HEK293 (cell line): ENCODE measurements around the gene RBM46.

ENCODE experiments used
- CTCF ChIA-PET: fragments of 350-600 bp; formaldehyde crosslinking; extraction: SDS; loops from one replicate; lab custom pipeline; 2021; ENCODE audit warnings: antibody characterized with exemption; lab: Yijun Ruan, JAX
- POLR2A ChIA-PET: fragments of 300-600 bp; formaldehyde crosslinking; extraction: SDS; loops from one replicate; lab custom pipeline; 2020; ENCODE audit warnings: antibody characterized with exemption, inconsistent platforms; lab: Yijun Ruan, JAX
- H3K27ac ChIP-seq: fragments of 200-500 bp; sonication (Bioruptor generic); 2 replicates; pipeline ENCODE4 v1.5.1; 2014; ENCODE audit warnings: low read depth, low read length, control low read depth, inconsistent platforms; ENCODE audit errors: extremely low read depth
- H3K36me3 ChIP-seq, 2 experiments: fragments of 200-500 bp in 1 of 2; sonication (Bioruptor generic) in 1 of 2; 1 replicate in 1 of 2; 2 replicates in 1 of 2; pipeline ENCODE4 v1.5.1; 2014 to 2017; ENCODE audit warnings: inconsistent platforms in 2 of 2, low read length in 2 of 2; ENCODE audit not compliant: control insufficient read depth in 2 of 2, insufficient read depth in 1 of 2
- H3K4me1 ChIP-seq: fragments of 200-500 bp; sonication (Bioruptor generic); 2 replicates; pipeline ENCODE4 v1.5.1; 2014; ENCODE audit warnings: mild to moderate bottlenecking, low read length, inconsistent platforms; ENCODE audit not compliant: control insufficient read depth, insufficient read depth
- H3K4me3 ChIP-seq: 2 replicates; pipeline ENCODE4 v1.5.1; 2011; ENCODE audit warnings: low read depth, mild to moderate bottlenecking, control low read depth, low read length, moderate library complexity
- H3K9me3 ChIP-seq: fragments of 200-500 bp; sonication (Bioruptor generic); 2 replicates; pipeline ENCODE4 v1.5.1; 2014; ENCODE audit warnings: low read depth, low read length, inconsistent platforms; ENCODE audit not compliant: control insufficient read depth, insufficient read depth
- GLI2 ChIP-seq: fragments of 450-650 bp; formaldehyde crosslinking; IDR thresholded peaks from 2 replicates; pipeline ENCODE4; 2017; ENCODE audit warnings: missing biosample characterization, missing genetic modification characterization, low read depth, borderline replicate concordance
- GLI4 ChIP-seq: fragments of 450-650 bp; formaldehyde crosslinking; IDR thresholded peaks from 2 replicates; pipeline ENCODE4 v1.5.1; 2016; ENCODE audit warnings: missing biosample characterization, missing genetic modification characterization
- KLF7 ChIP-seq: fragments of 450-650 bp; formaldehyde crosslinking; IDR thresholded peaks from 2 replicates; pipeline ENCODE4 v1.5.1; 2016; ENCODE audit warnings: missing biosample characterization, missing genetic modification characterization, borderline replicate concordance
- KLF8 ChIP-seq: fragments of 450-650 bp; formaldehyde crosslinking; IDR thresholded peaks from 2 replicates; pipeline ENCODE4 v1.5.1; 2016; ENCODE audit warnings: missing biosample characterization, missing genetic modification characterization
- MYNN ChIP-seq: fragments of 450-650 bp; formaldehyde crosslinking; IDR thresholded peaks from 2 replicates; pipeline ENCODE4 v1.5.1; 2016; ENCODE audit warnings: missing biosample characterization, missing genetic modification characterization, borderline replicate concordance
- PRDM1 ChIP-seq: fragments of 450-650 bp; formaldehyde crosslinking; IDR thresholded peaks from 2 replicates; pipeline ENCODE4; 2016; ENCODE audit warnings: missing biosample characterization, missing genetic modification characterization
- SCRT1 ChIP-seq: fragments of 450-650 bp; formaldehyde crosslinking; IDR thresholded peaks from 2 replicates; pipeline ENCODE4 v1.5.1; 2016; ENCODE audit warnings: missing biosample characterization, missing genetic modification characterization, borderline replicate concordance
- SP3 ChIP-seq: fragments of 450-650 bp; formaldehyde crosslinking; IDR thresholded peaks from 2 replicates; pipeline ENCODE4 v1.5.1; 2016; ENCODE audit warnings: missing biosample characterization, missing genetic modification characterization
- ZBTB10 ChIP-seq: fragments of 450-650 bp; formaldehyde crosslinking; IDR thresholded peaks from 2 replicates; pipeline ENCODE4 v1.5.1; 2016; ENCODE audit warnings: missing biosample characterization, missing genetic modification characterization
- ZFP3 ChIP-seq: fragments of 450-650 bp; formaldehyde crosslinking; IDR thresholded peaks from 2 replicates; pipeline ENCODE4 v1.5.1; 2016; ENCODE audit warnings: low read depth, missing biosample characterization, missing genetic modification characterization
- ZNF292 ChIP-seq: fragments of 450-650 bp; formaldehyde crosslinking; IDR thresholded peaks from 2 replicates; pipeline ENCODE4 v1.5.1; 2016; ENCODE audit warnings: low read depth, missing biosample characterization, missing genetic modification characterization, borderline replicate concordance
- ZNF350 ChIP-seq: fragments of 450-650 bp; formaldehyde crosslinking; IDR thresholded peaks from 2 replicates; pipeline ENCODE4 v1.5.0; 2017; ENCODE audit warnings: missing biosample characterization, mild to moderate bottlenecking, missing genetic modification characterization
- ZNF433 ChIP-seq: fragments of 450-650 bp; formaldehyde crosslinking; IDR thresholded peaks from 2 replicates; pipeline ENCODE4 v1.5.1; 2016; ENCODE audit warnings: missing biosample characterization, missing genetic modification characterization, low read depth
- ZNF473 ChIP-seq: fragments of 450-650 bp; formaldehyde crosslinking; IDR thresholded peaks from 2 replicates; pipeline ENCODE4 v1.5.1; 2017; ENCODE audit warnings: missing biosample characterization, missing genetic modification characterization
- ZNF513 ChIP-seq: fragments of 450-650 bp; IDR thresholded peaks from 2 replicates; pipeline ENCODE4 v1.5.1; 2018; ENCODE audit warnings: missing biosample characterization, missing genetic modification characterization
- ZNF518A ChIP-seq: fragments of 450-650 bp; formaldehyde crosslinking; conservative IDR thresholded peaks from 2 replicates; pipeline ENCODE4 v1.5.1; 2016; ENCODE audit warnings: low read depth, missing biosample characterization, missing genetic modification characterization
- ZNF544 ChIP-seq: fragments of 450-650 bp; formaldehyde crosslinking; IDR thresholded peaks from 2 replicates; pipeline ENCODE4 v1.5.0; 2017; ENCODE audit warnings: missing biosample characterization, missing genetic modification characterization
- ZNF549 ChIP-seq: fragments of 450-650 bp; IDR thresholded peaks from 2 replicates; pipeline ENCODE4 v1.5.1; 2018; ENCODE audit warnings: missing biosample characterization, missing genetic modification characterization, mild to moderate bottlenecking, inconsistent platforms, moderate library complexity
- ZNF555 ChIP-seq: fragments of 450-650 bp; formaldehyde crosslinking; conservative IDR thresholded peaks from 2 replicates; pipeline ENCODE4 v1.5.1; 2017; ENCODE audit warnings: missing biosample characterization, mild to moderate bottlenecking, missing genetic modification characterization, inconsistent platforms
- ZNF585B ChIP-seq: fragments of 450-650 bp; formaldehyde crosslinking; IDR thresholded peaks from 2 replicates; pipeline ENCODE4 v1.5.1; 2016; ENCODE audit warnings: missing biosample characterization, missing genetic modification characterization
- ZNF610 ChIP-seq: fragments of 450-650 bp; formaldehyde crosslinking; IDR thresholded peaks from 2 replicates; pipeline ENCODE4 v1.5.1; 2016; ENCODE audit warnings: missing biosample characterization, missing genetic modification characterization, borderline replicate concordance
- ZNF621 ChIP-seq: fragments of 450-650 bp; formaldehyde crosslinking; IDR thresholded peaks from 2 replicates; pipeline ENCODE4 v1.5.1; 2017; ENCODE audit warnings: missing biosample characterization, missing genetic modification characterization
- ZNF747 ChIP-seq: fragments of 450-650 bp; formaldehyde crosslinking; IDR thresholded peaks from 2 replicates; pipeline ENCODE4 v1.5.1; 2016; ENCODE audit warnings: missing biosample characterization, missing genetic modification characterization
- ZNF76 ChIP-seq: fragments of 450-650 bp; formaldehyde crosslinking; IDR thresholded peaks from 2 replicates; pipeline ENCODE4; 2016; ENCODE audit warnings: low read depth, missing biosample characterization, missing genetic modification characterization, borderline replicate concordance
- ZNF843 ChIP-seq: fragments of 450-650 bp; formaldehyde crosslinking; IDR thresholded peaks from 2 replicates; pipeline ENCODE4 v1.5.1; 2016; ENCODE audit warnings: missing biosample characterization, missing genetic modification characterization
- TF ChIP-seq, protein P1 (sequence below): fragments of 450-650 bp; formaldehyde crosslinking; optimal IDR thresholded peaks from 2 replicates; pipeline ENCODE3; 2016; ENCODE audit warnings: missing biosample characterization, mild to moderate bottlenecking, missing genetic modification characterization

Gene RBM46

DNA sequence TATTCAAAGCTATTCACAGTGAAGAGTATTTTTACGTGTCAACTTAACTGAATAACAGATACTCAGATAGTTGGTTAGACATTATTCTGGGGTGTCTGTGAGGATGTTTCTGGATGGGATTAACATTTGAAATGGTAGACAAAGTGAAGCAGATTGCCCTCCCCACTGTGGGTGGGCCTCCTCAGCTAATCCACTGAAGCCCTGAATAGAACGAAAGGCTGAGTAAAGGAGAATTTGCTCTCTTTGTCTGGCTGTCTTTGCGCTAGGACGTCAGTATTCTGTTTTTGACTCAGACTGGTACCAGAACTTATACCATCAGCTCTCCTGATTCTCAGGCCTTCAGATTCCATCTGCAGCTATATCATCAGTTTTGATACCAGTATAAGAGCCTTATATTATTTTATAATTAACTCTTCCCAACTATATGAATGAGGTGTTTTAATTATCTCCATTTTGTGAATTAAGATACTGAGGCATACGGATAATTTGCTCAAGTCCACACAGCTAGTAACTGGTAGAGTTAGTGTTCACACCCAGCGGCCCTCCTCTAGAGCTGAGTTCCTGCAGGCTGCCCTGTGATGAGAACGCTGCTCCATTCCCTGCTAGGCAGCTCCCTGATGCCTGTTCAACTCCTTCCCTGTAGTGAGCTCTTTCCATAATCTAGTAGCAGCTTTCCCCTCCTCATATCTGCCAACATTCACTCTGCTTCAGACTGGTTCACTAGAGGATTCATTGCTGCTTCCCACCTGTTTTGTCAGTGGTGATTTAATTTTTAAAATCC, 87.5 kb downstream of the RBM46 start:
- no peaks in the 10 kb centered on the region for H3K4me1 ChIP-seq
- TF ChIP-seq ZNF76 (tag by site-specific recombination) (no peak), ZNF621 (tag by site-specific recombination) (no peak), ZNF843 (no peak), ZNF555 (tag by site-specific recombination) (no peak), ZNF585B (tag by site-specific recombination) (no peak), GLI4 (tag by site-specific recombination) (no peak), ZNF433 (tag by site-specific recombination) (no peak), ZBTB10 (tag by site-specific recombination) (no peak), PRDM1 (tag by site-specific recombination) (no peak), MYNN (no peak), ZNF473 (no peak), ZFP3 (no peak), ZNF549 (tag by site-specific recombination) (no peak), SP3 (tag by site-specific recombination) (no peak), ZNF544 (no peak), SCRT1 (tag by site-specific recombination) (no peak)
- TF ChIP-seq, all 188 proteins: peak for 0
- POLR2A ChIA-PET, result no interaction called here
- CTCF ChIA-PET, result no interaction called here
- Histone ChIP-seq H3K27ac (no peak overlapping the region), H3K36me3 (no peaks in the 10 kb centered on the region), H3K9me3 (no peaks in the 10 kb centered on the region), H3K4me3 (no peak overlapping the region)

GRCh38 chr4:154869301-154869700, 88.2 kb downstream of the RBM46 start:
- CTCF ChIA-PET, result no interaction called here
- POLR2A ChIA-PET, result no interaction called here
- Histone ChIP-seq H3K4me3 (no peak overlapping the region), H3K4me1 (no peaks in the 10 kb centered on the region), H3K9me3 (no peaks in the 10 kb centered on the region), H3K27ac (no peak overlapping the region), H3K36me3 (no peaks in the 10 kb centered on the region)
- TF ChIP-seq ZNF350 (no peak), ZNF433 (tag by site-specific recombination) (no peak), GLI2 (no peak), ZNF610 (no peak), KLF8 (tag by site-specific recombination) (no peak), ZNF292 (tag by site-specific recombination) (no peak), ZNF513 (tag by site-specific recombination) (no peak), ZNF518A (tag by site-specific recombination) (no peak), KLF7 (no peak), ZNF747 (tag by site-specific recombination) (no peak), SCRT1 (tag by site-specific recombination) (no peak)
- TF ChIP-seq, protein P1, sequence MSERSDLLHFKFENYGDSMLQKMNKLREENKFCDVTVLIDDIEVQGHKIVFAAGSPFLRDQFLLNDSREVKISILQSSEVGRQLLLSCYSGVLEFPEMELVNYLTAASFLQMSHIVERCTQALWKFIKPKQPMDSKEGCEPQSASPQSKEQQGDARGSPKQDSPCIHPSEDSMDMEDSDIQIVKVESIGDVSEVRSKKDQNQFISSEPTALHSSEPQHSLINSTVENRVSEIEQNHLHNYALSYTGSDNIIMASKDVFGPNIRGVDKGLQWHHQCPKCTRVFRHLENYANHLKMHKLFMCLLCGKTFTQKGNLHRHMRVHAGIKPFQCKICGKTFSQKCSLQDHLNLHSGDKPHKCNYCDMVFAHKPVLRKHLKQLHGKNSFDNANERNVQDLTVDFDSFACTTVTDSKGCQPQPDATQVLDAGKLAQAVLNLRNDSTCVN, result no peak
